MM.1S (cell line): ENCODE data around the gene TGOLN2.

Experiments used
- CTCF ChIP-seq: fragments of 300-600 bp; sonication (generic); IDR thresholded peaks from 2 replicates; pipeline ENCODE4 v1.5.1; 2016; ENCODE audit warnings: antibody characterized with exemption, low read length, mixed read lengths
- EZH2 ChIP-seq: fragments of 300-600 bp; sonication (generic); optimal IDR thresholded peaks from 2 replicates; pipeline ENCODE3; 2017; ENCODE audit warnings: low read depth, mild to moderate bottlenecking, antibody characterized with exemption, low read length, mixed read lengths

- no peak for TF ChIP-seq CTCF
- TF ChIP-seq EZH2: no peak
Observed at GRCh38 chr2:85327160-85327821, 498 bp downstream of the TGOLN2 start.
